ENCODE measurements around the gene TMEM204.
"Not testable (repeated sequence)": the region's sequence is repeated elsewhere in the genome, so short reads cannot be mapped to it uniquely, and the experiment has no call there.

Gene TMEM204

GRCh38 chr16:1592446-1592845 lies 59.0 kb downstream of the TMEM204 start:
- DNase-seq (ENCODE audit: low spot score), result no peak

- not testable (repeated sequence) for DNase-seq (ENCODE audit: low spot score)
These were observed 62.0 kb downstream of the TMEM204 start for GRCh38 chr16:1595511-1595910.

DNA sequence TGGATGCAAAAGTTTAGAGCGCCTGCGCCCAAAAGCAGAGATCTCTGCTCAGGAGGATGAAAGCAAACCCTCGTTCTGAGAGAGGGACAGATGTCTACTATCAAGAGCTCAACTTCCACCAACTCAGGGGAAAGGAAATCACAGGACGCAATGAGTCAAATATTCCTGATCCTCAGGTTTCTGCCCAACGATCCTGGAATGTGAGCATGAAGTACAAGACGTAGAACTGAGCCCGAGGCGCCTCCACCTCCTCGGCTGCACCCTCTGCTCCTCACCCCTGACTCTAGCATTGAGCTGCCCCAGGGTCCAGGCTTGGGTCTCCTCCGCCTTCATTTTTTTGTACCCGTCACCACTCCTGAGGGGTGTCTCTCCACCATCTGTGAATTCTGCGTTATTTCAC lies 63.0 kb downstream of the TMEM204 start:
- no peak for DNase-seq (ENCODE audit: low spot score)

GRCh38 chr16:1597154-1597553 lies 63.7 kb downstream of the TMEM204 start:
- DNase-seq (ENCODE audit: low spot score), result no peak

DNA sequence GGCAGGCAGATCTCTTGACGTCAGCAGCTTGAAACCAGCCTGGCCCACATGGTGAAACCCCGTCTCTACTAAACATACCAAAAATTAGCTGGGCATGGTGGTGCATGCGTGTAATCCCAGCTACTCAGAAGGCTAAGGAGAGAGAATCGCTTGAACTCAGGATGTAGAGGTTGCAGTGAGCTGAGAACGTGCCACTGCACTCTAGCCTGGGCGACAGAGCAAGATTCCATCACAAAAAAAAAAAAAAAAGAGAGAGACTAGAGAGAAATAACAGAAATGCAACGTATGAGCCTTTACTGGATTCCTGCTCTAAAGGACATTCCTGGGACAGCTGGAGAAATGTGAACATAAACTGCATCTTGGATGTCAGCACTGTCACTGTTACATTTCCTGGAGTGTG lies 67.6 kb downstream of the TMEM204 start:
- DNase-seq (ENCODE audit: low spot score), result no peak

DNA sequence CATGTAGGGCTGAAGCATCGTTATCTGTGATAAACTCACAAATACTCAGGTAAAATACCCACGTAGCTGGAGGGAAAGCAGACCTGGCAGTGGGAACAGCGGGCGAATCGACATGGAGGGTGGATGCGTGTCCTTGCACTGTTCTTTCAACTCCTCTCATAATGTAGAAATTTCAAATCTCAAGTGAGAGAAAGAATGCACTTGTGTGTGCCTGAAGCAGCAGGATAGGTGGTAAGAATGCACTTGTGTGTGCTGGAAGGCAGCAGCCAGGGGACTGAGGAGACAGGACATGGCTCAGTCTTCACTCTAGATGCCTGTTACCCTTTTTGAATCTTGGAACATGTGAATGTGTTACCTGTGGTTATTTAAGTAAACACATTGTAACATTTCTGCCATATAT lies 68.0 kb downstream of the TMEM204 start:
- no peak for DNase-seq (ENCODE audit: low spot score)

DNA sequence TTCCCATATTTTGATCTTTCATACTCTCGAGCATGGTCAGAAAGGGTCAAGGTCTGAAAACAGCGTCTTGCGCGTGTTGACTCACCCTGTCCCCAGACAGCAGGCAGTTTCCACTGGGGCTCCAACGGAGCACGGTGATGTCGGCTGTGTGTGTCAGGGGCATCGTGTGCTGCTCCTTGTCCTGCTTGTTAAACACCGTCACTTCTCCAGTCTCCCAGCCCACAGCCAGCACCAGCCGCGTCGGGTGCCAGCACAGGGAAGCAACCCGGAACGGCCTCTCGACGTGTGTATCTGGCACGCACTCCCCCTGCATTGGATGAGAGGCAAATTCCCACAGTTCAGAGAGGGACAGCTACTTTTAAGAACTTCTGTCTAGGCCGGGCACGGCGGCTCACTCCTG lies 68.8 kb downstream of the TMEM204 start:
- DNase-seq (ENCODE audit: low spot score), result no peak

All from activated CD4-positive, alpha-beta T cell treated with anti-CD3 and anti-CD28 coated beads, Interleukin-2, Interleukin-4, amounts not matched to agents 100 ng/mL and 50 ng/mL, durations not matched to agents 16 hours and 8 hours (primary cell).